Suppressor macrophage treated with lipopolysaccharide for 4 hours (primary cell): Measurements from ENCODE around the gene VPS35.

ENCODE experiments used
- DNase-seq: peaks from one replicate; pipeline ENCODE4 v3.0.0-alpha.2; 2020

VPS35 gene

GRCh38 chr16:46606231-46606630 lies 82.7 kb downstream of the VPS35 start:
- no peak for DNase-seq
